ENCODE measurements around the gene CENPU. TPM values are rescaled to one million over a fixed set of nuclear protein-coding genes. Genes with fewer than 3 reads are reported as not detected.

CENPU gene
- total and polyA plus RNA-seq, 4 donors = 12.0 to 22.3 (median 19.0) TPM

DNA sequence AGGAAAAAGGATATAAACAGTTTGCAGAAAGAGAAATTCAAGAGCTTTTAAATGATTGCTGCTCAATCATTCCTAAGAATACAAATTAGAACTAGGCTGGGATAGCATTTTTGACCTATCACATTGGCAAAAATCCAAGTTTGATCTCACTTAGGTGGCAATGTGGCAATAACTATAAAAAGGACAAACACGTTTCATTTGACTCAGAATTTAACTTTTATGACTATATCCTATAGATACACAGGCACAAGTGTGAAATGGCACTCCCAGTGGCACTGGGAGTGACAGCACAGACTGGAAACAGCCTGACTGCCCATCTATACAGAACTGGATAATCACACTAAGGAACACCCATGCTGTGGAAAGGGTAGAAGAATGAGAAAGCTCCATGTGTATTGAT is 11.1 kb downstream of the CENPU start:
- DNase-seq (ENCODE audit: low read depth in 4 of 6, low spot score in 6 of 6) = no peak
- Histone ChIP-seq H3K9me3 (ENCODE audit: control insufficient read depth, insufficient read depth, low read length) (peaks cover 2% of the 10 kb centered on the region), H3K4me3 (ENCODE audit: low read depth, low read length) (no peak overlapping the region), H3K27ac (ENCODE audit: low read depth, low read length) (no peak overlapping the region), H3K36me3 (ENCODE audit: control insufficient read depth, insufficient read depth, low read length) (peaks cover 8% of the 10 kb centered on the region), H3K27me3 (ENCODE audit: control insufficient read depth, insufficient read depth, low read length) (no peaks in the 10 kb centered on the region), H3K4me1 (ENCODE audit: control insufficient read depth, insufficient read depth, low read length) (no peaks in the 10 kb centered on the region)
- WGBS (ENCODE audit: insufficient coverage) = no CpG with 5 or more reads among the region's 1 CpG

DNA sequence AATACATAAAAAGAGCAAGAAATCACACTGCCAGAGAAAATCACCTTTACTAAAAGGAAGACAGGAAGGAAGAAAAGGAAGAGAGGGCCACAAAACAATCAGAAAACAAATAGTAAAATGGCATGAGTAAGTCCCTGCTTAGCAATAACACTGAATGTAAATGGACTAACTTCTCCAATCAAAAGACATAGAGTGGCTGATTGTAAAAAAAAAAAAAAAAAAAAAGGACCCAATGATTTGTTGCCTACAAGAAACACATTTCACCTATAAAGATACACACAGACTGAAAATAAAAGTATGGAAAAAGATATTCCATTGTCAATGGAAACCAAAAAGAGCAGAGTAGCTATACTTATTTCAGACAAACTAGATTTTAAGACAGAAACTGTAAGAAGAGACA is 12.6 kb downstream of the CENPU start:
- DNase-seq (ENCODE audit: low read depth in 4 of 6, low spot score in 6 of 6) = no peak
- H3K36me3 ChIP-seq (ENCODE audit: control insufficient read depth, insufficient read depth, low read length) = peaks cover 9% of the 10 kb centered on the region
- no peaks in the 10 kb centered on the region for H3K27me3 ChIP-seq (ENCODE audit: control insufficient read depth, insufficient read depth, low read length)
- no peaks in the 10 kb centered on the region for H3K4me1 ChIP-seq (ENCODE audit: control insufficient read depth, insufficient read depth, low read length)
- H3K4me3 ChIP-seq (ENCODE audit: low read depth, low read length) = no peak overlapping the region
- H3K9me3 ChIP-seq (ENCODE audit: control insufficient read depth, insufficient read depth, low read length) = peaks cover 2% of the 10 kb centered on the region
- no peak overlapping the region for H3K27ac ChIP-seq (ENCODE audit: low read depth, low read length)

DNA sequence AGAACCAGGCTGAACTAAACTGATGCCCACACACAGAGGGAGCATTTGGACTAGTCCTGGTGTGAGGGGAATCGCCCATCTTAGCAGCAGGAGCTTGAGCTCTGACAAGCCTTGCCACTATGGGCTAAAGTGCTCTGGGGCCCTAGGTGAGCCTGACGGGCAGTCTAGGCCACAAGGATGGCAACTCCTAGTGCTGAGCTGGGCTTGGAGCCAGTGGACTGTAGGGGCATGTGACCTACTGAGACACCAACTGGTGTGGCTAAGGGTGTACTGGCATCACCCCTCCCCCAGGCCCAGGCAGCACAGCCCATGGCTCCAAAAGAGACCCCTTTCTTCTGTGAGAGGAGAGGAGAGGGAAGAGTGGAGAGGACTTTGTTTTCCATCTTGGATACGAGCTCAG is 14.5 kb downstream of the CENPU start:
- Histone ChIP-seq H3K27me3 (ENCODE audit: control insufficient read depth, insufficient read depth, low read length) (no peaks in the 10 kb centered on the region), H3K9me3 (ENCODE audit: control insufficient read depth, insufficient read depth, low read length) (peaks cover 2% of the 10 kb centered on the region), H3K4me3 (ENCODE audit: low read depth, low read length) (no peak overlapping the region), H3K36me3 (ENCODE audit: control insufficient read depth, insufficient read depth, low read length) (peaks cover 9% of the 10 kb centered on the region), H3K27ac (ENCODE audit: low read depth, low read length) (no peak overlapping the region), H3K4me1 (ENCODE audit: control insufficient read depth, insufficient read depth, low read length) (no peaks in the 10 kb centered on the region)
- WGBS (ENCODE audit: insufficient coverage) = 100% methylated on average over 2 of the region's 3 CpGs
- DNase-seq (ENCODE audit: low read depth in 4 of 6, low spot score in 6 of 6) = no peak

DNA sequence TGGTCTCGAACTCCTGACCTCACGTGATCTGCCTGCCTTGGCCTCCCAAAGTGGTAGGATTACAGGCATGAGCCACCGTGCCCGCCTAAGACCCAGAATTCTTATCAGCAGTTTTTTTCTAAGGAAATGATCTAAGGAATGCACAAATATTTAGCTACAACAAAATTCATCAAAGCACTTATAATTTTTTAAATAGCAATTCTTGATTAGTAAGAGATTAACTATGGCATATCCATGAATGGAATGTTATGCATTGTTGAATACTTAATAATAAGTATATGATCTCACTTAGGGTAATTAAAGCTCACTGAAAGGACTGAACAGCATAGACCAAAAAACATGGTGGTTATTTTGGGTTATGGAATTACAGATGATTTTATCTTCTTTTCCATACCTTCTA is 18.4 kb downstream of the CENPU start:
- no peaks in the 10 kb centered on the region for H3K9me3 ChIP-seq (ENCODE audit: control insufficient read depth, insufficient read depth, low read length)
- no peaks in the 10 kb centered on the region for H3K4me1 ChIP-seq (ENCODE audit: control insufficient read depth, insufficient read depth, low read length)
- WGBS (ENCODE audit: insufficient coverage) = 90% methylated on average over 2 of the region's 4 CpGs
- no peaks in the 10 kb centered on the region for H3K27me3 ChIP-seq (ENCODE audit: control insufficient read depth, insufficient read depth, low read length)
- peaks cover 9% of the 10 kb centered on the region for H3K36me3 ChIP-seq (ENCODE audit: control insufficient read depth, insufficient read depth, low read length)
- DNase-seq (ENCODE audit: low read depth in 4 of 6, low spot score in 6 of 6) = no peak
- H3K4me3 ChIP-seq (ENCODE audit: low read depth, low read length) = no peak overlapping the region
- H3K27ac ChIP-seq (ENCODE audit: low read depth, low read length) = no peak overlapping the region

DNA sequence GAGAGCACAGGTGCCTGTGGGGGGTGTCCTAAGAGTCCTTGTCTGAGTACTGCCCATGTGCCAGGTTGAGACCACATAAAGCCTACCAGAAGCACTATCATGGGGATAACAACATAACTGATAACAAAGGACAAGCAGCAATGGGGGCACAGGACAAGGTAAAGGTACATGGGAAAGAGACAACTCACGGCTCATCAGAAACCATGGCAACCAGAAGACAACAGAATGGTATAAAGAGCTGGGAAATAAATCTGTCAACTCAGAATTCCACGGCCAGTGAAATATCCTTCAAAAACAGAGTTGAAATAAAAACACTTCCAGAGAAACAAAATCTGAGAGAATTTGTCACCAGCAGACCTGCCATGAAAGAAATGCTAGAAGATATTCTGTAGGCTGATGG is 20.0 kb downstream of the CENPU start:
- no peak for DNase-seq (ENCODE audit: low read depth in 4 of 6, low spot score in 6 of 6)
- no peaks in the 10 kb centered on the region for H3K27me3 ChIP-seq (ENCODE audit: control insufficient read depth, insufficient read depth, low read length)
- peaks cover 9% of the 10 kb centered on the region for H3K36me3 ChIP-seq (ENCODE audit: control insufficient read depth, insufficient read depth, low read length)
- H3K4me3 ChIP-seq (ENCODE audit: low read depth, low read length) = no peak overlapping the region
- no CpG with 5 or more reads among the region's 2 CpGs for WGBS (ENCODE audit: insufficient coverage)
- no peaks in the 10 kb centered on the region for H3K4me1 ChIP-seq (ENCODE audit: control insufficient read depth, insufficient read depth, low read length)
- H3K27ac ChIP-seq (ENCODE audit: low read depth, low read length) = no peak overlapping the region
- peaks cover 2% of the 10 kb centered on the region for H3K9me3 ChIP-seq (ENCODE audit: control insufficient read depth, insufficient read depth, low read length)

DNA sequence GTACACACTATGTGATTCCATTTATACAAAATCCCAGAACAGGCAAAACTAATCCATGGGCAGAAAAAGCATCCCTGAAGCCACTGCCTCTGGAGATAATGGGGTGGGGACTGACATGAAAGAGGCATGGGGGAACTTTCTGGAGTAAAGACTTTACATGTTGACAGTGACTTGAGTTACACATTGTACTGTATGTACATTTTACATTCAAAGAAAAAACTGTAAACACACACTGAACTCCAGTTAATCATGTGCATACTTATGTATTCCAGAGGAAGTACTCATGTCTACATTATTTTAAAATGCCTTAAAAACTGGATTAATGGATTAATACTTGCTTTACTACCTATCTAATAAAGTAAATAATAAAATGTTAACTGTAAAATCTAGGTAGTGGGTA is 21.6 kb downstream of the CENPU start:
- Histone ChIP-seq H3K4me1 (ENCODE audit: control insufficient read depth, insufficient read depth, low read length) (no peaks in the 10 kb centered on the region), H3K27me3 (ENCODE audit: control insufficient read depth, insufficient read depth, low read length) (no peaks in the 10 kb centered on the region), H3K9me3 (ENCODE audit: control insufficient read depth, insufficient read depth, low read length) (peaks cover 3% of the 10 kb centered on the region), H3K4me3 (ENCODE audit: low read depth, low read length) (no peak overlapping the region), H3K27ac (ENCODE audit: low read depth, low read length) (no peak overlapping the region), H3K36me3 (ENCODE audit: control insufficient read depth, insufficient read depth, low read length) (peaks cover 2% of the 10 kb centered on the region)
- DNase-seq (ENCODE audit: low read depth in 4 of 6, low spot score in 6 of 6) = no peak

DNA sequence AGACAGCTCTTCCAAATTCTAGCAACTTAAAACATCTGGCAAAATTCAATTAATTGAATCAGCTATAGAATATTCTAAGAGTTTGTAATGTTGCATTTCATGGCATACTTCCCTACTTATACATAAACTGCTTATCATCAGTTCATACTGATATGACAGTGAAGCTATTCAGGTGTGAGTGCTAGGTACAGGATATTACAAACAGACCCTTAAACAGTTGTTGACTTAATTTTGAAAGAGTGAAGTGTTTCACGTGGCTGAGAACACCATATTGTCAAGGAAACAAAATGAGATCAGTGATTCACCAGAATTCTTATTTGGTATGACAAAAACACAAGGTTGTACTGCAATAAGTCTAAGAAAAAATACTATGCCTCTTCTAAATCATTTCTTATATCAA is 27.4 kb downstream of the CENPU start:
- H3K27ac ChIP-seq (ENCODE audit: low read depth, low read length) = no peak overlapping the region
- H3K4me3 ChIP-seq (ENCODE audit: low read depth, low read length) = no peak overlapping the region
- no peak for DNase-seq (ENCODE audit: low read depth in 4 of 6, low spot score in 6 of 6)
- peaks cover 5% of the 10 kb centered on the region for H3K36me3 ChIP-seq (ENCODE audit: control insufficient read depth, insufficient read depth, low read length)
- no peaks in the 10 kb centered on the region for H3K27me3 ChIP-seq (ENCODE audit: control insufficient read depth, insufficient read depth, low read length)
- peaks cover 3% of the 10 kb centered on the region for H3K9me3 ChIP-seq (ENCODE audit: control insufficient read depth, insufficient read depth, low read length)
- no peaks in the 10 kb centered on the region for H3K4me1 ChIP-seq (ENCODE audit: control insufficient read depth, insufficient read depth, low read length)
- WGBS (ENCODE audit: insufficient coverage) = no CpG with 5 or more reads among the region's 1 CpG

DNA sequence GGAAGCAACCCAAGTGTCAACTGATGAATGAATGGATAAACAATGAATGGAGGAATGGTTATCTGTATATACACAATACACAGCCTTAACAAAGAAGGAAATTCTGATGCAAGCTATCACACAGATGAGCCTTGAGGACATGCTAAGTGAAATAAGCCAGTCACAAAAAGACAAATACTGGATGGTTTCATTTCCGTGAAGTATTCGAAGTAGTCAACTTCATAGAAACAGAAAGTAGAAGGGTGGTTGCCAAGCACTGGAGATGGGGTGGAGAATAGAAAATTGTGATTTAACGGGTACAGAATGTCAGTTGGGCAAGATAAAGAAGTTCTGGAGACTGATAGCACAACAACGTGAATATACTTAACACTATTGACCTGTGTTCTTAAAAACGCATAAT is 28.2 kb downstream of the CENPU start:
- H3K4me3 ChIP-seq (ENCODE audit: low read depth, low read length) = no peak overlapping the region
- no peaks in the 10 kb centered on the region for H3K27me3 ChIP-seq (ENCODE audit: control insufficient read depth, insufficient read depth, low read length)
- 93% methylated on average over 2 of the region's 5 CpGs for WGBS (ENCODE audit: insufficient coverage)
- no peak for DNase-seq (ENCODE audit: low read depth in 4 of 6, low spot score in 6 of 6)
- peaks cover 5% of the 10 kb centered on the region for H3K36me3 ChIP-seq (ENCODE audit: control insufficient read depth, insufficient read depth, low read length)
- peaks cover 3% of the 10 kb centered on the region for H3K9me3 ChIP-seq (ENCODE audit: control insufficient read depth, insufficient read depth, low read length)
- H3K27ac ChIP-seq (ENCODE audit: low read depth, low read length) = no peak overlapping the region
- H3K4me1 ChIP-seq (ENCODE audit: control insufficient read depth, insufficient read depth, low read length) = no peaks in the 10 kb centered on the region

DNA sequence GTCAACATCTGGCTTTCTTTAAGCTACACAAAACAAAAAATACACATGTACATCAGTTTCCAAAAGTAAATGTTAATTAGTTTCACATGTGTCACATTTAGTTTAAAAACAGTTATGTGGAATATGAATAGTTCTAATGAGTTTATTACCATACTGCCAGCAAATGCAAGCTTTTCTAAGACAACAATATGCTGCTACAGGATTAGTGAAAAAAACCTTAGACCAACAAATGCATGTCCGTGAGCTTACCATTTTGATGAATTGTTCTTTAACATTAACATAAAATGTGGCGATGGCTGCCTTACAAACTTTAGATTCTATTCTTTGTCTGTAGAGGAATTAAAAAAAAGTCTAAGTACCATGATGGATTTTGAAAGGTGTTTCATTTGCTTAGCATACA is 31.8 kb downstream of the CENPU start:
- Histone ChIP-seq H3K27me3 (ENCODE audit: control insufficient read depth, insufficient read depth, low read length) (no peaks in the 10 kb centered on the region), H3K4me1 (ENCODE audit: control insufficient read depth, insufficient read depth, low read length) (no peaks in the 10 kb centered on the region), H3K27ac (ENCODE audit: low read depth, low read length) (no peak overlapping the region), H3K4me3 (ENCODE audit: low read depth, low read length) (no peak overlapping the region), H3K9me3 (ENCODE audit: control insufficient read depth, insufficient read depth, low read length) (no peaks in the 10 kb centered on the region), H3K36me3 (ENCODE audit: control insufficient read depth, insufficient read depth, low read length) (peaks cover under 1% of the 10 kb centered on the region)
- DNase-seq (ENCODE audit: low read depth in 4 of 6, low spot score in 6 of 6) = no peak
- no CpG with 5 or more reads among the region's 2 CpGs for WGBS (ENCODE audit: insufficient coverage)

DNA sequence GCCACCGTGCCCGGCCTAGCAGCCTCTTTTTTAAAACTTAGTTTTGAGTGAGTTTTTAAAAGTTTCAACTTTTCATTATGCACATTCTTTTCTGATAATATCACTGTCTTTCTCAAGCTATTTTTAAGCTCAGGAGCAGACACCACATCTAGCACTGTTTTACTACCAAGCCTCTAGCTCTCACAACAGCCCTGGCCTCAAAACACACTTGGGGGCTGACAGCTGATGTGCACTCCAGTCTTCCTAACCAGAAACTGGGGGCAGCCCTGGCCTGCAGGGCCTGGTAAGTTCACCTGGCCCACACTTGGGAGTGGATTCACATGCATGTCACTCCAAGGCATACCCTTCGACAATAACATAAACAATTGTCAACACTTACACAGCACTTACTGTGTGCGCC is 34.0 kb downstream of the CENPU start:
- Histone ChIP-seq H3K4me3 (ENCODE audit: low read depth, low read length) (no peak overlapping the region), H3K36me3 (ENCODE audit: control insufficient read depth, insufficient read depth, low read length) (peaks cover 3% of the 10 kb centered on the region), H3K27ac (ENCODE audit: low read depth, low read length) (no peak overlapping the region), H3K27me3 (ENCODE audit: control insufficient read depth, insufficient read depth, low read length) (no peaks in the 10 kb centered on the region), H3K9me3 (ENCODE audit: control insufficient read depth, insufficient read depth, low read length) (no peaks in the 10 kb centered on the region), H3K4me1 (ENCODE audit: control insufficient read depth, insufficient read depth, low read length) (no peaks in the 10 kb centered on the region)
- WGBS (ENCODE audit: insufficient coverage) = no CpG with 5 or more reads among the region's 4 CpGs
- no peak for DNase-seq (ENCODE audit: low read depth in 4 of 6, low spot score in 6 of 6)

Data from spinal cord (tissue), 10 donors.